HEK293 (cell line): ENCODE data around the gene AHCYL2.

Experiments used
- CTCF ChIA-PET: fragments of 350-600 bp; formaldehyde crosslinking; extraction: SDS; loops from one replicate; lab custom pipeline; 2021; ENCODE audit warnings: antibody characterized with exemption; lab: Yijun Ruan, JAX
- POLR2A ChIA-PET: fragments of 300-600 bp; formaldehyde crosslinking; extraction: SDS; loops from one replicate; lab custom pipeline; 2020; ENCODE audit warnings: antibody characterized with exemption, inconsistent platforms; lab: Yijun Ruan, JAX
- H3K27ac ChIP-seq: fragments of 200-500 bp; sonication (Bioruptor generic); 2 replicates; pipeline ENCODE4 v1.5.1; 2014; ENCODE audit warnings: low read depth, low read length, control low read depth, inconsistent platforms; ENCODE audit errors: extremely low read depth
- H3K36me3 ChIP-seq, 2 experiments: fragments of 200-500 bp in 1 of 2; sonication (Bioruptor generic) in 1 of 2; 1 replicate in 1 of 2; 2 replicates in 1 of 2; pipeline ENCODE4 v1.5.1; 2014 to 2017; ENCODE audit warnings: inconsistent platforms in 2 of 2, low read length in 2 of 2; ENCODE audit not compliant: control insufficient read depth in 2 of 2, insufficient read depth in 1 of 2
- H3K4me1 ChIP-seq: fragments of 200-500 bp; sonication (Bioruptor generic); 2 replicates; pipeline ENCODE4 v1.5.1; 2014; ENCODE audit warnings: mild to moderate bottlenecking, low read length, inconsistent platforms; ENCODE audit not compliant: control insufficient read depth, insufficient read depth
- H3K4me3 ChIP-seq: 2 replicates; pipeline ENCODE4 v1.5.1; 2011; ENCODE audit warnings: low read depth, mild to moderate bottlenecking, control low read depth, low read length, moderate library complexity
- H3K9me3 ChIP-seq: fragments of 200-500 bp; sonication (Bioruptor generic); 2 replicates; pipeline ENCODE4 v1.5.1; 2014; ENCODE audit warnings: low read depth, low read length, inconsistent platforms; ENCODE audit not compliant: control insufficient read depth, insufficient read depth
- BCL11B ChIP-seq: fragments of 450-650 bp; formaldehyde crosslinking; IDR thresholded peaks from 2 replicates; pipeline ENCODE4 v1.5.1; 2016; ENCODE audit warnings: low read depth, missing biosample characterization, missing genetic modification characterization
- HOXD13 ChIP-seq: sonication (generic); formaldehyde crosslinking; IDR thresholded peaks from 2 replicates; pipeline ENCODE4 v1.8.0; 2022; ENCODE audit warnings: missing genetic modification reagents, borderline replicate concordance
- KLF9 ChIP-seq: fragments of 450-650 bp; formaldehyde crosslinking; IDR thresholded peaks from 2 replicates; pipeline ENCODE4 v1.5.1; 2016; ENCODE audit warnings: missing biosample characterization, missing genetic modification characterization, low read depth
- SP2 ChIP-seq: fragments of 450-650 bp; formaldehyde crosslinking; IDR thresholded peaks from 2 replicates; pipeline ENCODE4 v1.5.1; 2016; ENCODE audit warnings: missing biosample characterization, missing genetic modification characterization
- TRIM28 ChIP-seq: IDR thresholded peaks from 2 replicates; pipeline ENCODE4 v1.6.1; 2011; ENCODE audit warnings: low read length, control low read depth, borderline replicate concordance
- YY2 ChIP-seq: fragments of 450-650 bp; formaldehyde crosslinking; IDR thresholded peaks from 2 replicates; pipeline ENCODE4 v1.5.1; 2016; ENCODE audit warnings: missing biosample characterization, missing genetic modification characterization
- ZBTB11 ChIP-seq: fragments of 450-650 bp; formaldehyde crosslinking; conservative IDR thresholded peaks from 2 replicates; pipeline ENCODE4 v1.5.1; 2016; ENCODE audit warnings: low read depth, missing biosample characterization, missing genetic modification characterization
- ZBTB17 ChIP-seq: fragments of 450-650 bp; formaldehyde crosslinking; IDR thresholded peaks from 2 replicates; pipeline ENCODE4 v1.5.1; 2016; ENCODE audit warnings: missing biosample characterization, missing genetic modification characterization
- ZBTB20 ChIP-seq: fragments of 450-650 bp; formaldehyde crosslinking; IDR thresholded peaks from 2 replicates; pipeline ENCODE4 v1.5.1; 2016; ENCODE audit warnings: missing biosample characterization, missing genetic modification characterization
- ZEB2 ChIP-seq: fragments of 450-650 bp; formaldehyde crosslinking; IDR thresholded peaks from 2 replicates; pipeline ENCODE4 v1.5.1; 2016; ENCODE audit warnings: missing biosample characterization, missing genetic modification characterization
- ZFHX2 ChIP-seq: fragments of 450-650 bp; formaldehyde crosslinking; conservative IDR thresholded peaks from 2 replicates; pipeline ENCODE4 v1.5.1; 2016; ENCODE audit warnings: missing biosample characterization, missing genetic modification characterization
- ZNF157 ChIP-seq: fragments of 450-650 bp; formaldehyde crosslinking; IDR thresholded peaks from 2 replicates; pipeline ENCODE4 v1.5.1; 2016; ENCODE audit warnings: missing biosample characterization, missing genetic modification characterization
- ZNF24 ChIP-seq: fragments of 450-650 bp; formaldehyde crosslinking; IDR thresholded peaks from 2 replicates; pipeline ENCODE4 v1.5.1; 2016; ENCODE audit warnings: missing biosample characterization, missing genetic modification characterization
- ZNF274 ChIP-seq, 2 experiments: fragments of 200-500 bp in 1 of 2; fragments of 450-650 bp in 1 of 2; sonication (Bioruptor generic) in 1 of 2; formaldehyde crosslinking in 1 of 2; IDR thresholded peaks; 2 replicates each; pipeline versions ENCODE4 v1.5.1 to v1.6.1; 2014 to 2016; ENCODE audit warnings: borderline replicate concordance in 1 of 2, inconsistent platforms in 1 of 2, low read length in 1 of 2, missing biosample characterization in 1 of 2, missing genetic modification characterization in 1 of 2
- ZNF302 ChIP-seq: fragments of 450-650 bp; formaldehyde crosslinking; IDR thresholded peaks from 2 replicates; pipeline ENCODE4 v1.5.1; 2016; ENCODE audit warnings: missing biosample characterization, missing genetic modification characterization, low read depth
- ZNF335 ChIP-seq: fragments of 450-650 bp; formaldehyde crosslinking; conservative IDR thresholded peaks from 2 replicates; pipeline ENCODE4 v1.5.1; 2016; ENCODE audit warnings: missing biosample characterization, missing genetic modification characterization
- ZNF366 ChIP-seq: fragments of 450-650 bp; formaldehyde crosslinking; conservative IDR thresholded peaks from 2 replicates; pipeline ENCODE4 v1.5.1; 2016; ENCODE audit warnings: missing biosample characterization, missing genetic modification characterization
- ZNF544 ChIP-seq: fragments of 450-650 bp; formaldehyde crosslinking; IDR thresholded peaks from 2 replicates; pipeline ENCODE4 v1.5.0; 2017; ENCODE audit warnings: missing biosample characterization, missing genetic modification characterization
- ZNF596 ChIP-seq: fragments of 450-650 bp; IDR thresholded peaks from 2 replicates; pipeline ENCODE4 v1.5.0; 2018; ENCODE audit warnings: missing biosample characterization, mild to moderate bottlenecking, missing genetic modification characterization, moderate library complexity
- ZNF600 ChIP-seq: fragments of 450-650 bp; formaldehyde crosslinking; IDR thresholded peaks from 2 replicates; pipeline ENCODE4 v1.5.1; 2016; ENCODE audit warnings: missing biosample characterization, missing genetic modification characterization
- ZNF76 ChIP-seq: fragments of 450-650 bp; formaldehyde crosslinking; IDR thresholded peaks from 2 replicates; pipeline ENCODE4; 2016; ENCODE audit warnings: low read depth, missing biosample characterization, missing genetic modification characterization, borderline replicate concordance
- ZNF843 ChIP-seq: fragments of 450-650 bp; formaldehyde crosslinking; IDR thresholded peaks from 2 replicates; pipeline ENCODE4 v1.5.1; 2016; ENCODE audit warnings: missing biosample characterization, missing genetic modification characterization
- TF ChIP-seq, protein P1 (sequence below): fragments of 450-650 bp; formaldehyde crosslinking; IDR thresholded peaks from 2 replicates; pipeline ENCODE4 v1.5.1; 2017; ENCODE audit warnings: missing biosample characterization, mild to moderate bottlenecking, missing genetic modification characterization, moderate library complexity
- TF ChIP-seq, protein P2 (sequence below): fragments of 450-650 bp; formaldehyde crosslinking; IDR thresholded peaks from 2 replicates; pipeline ENCODE4 v1.5.1; 2016; ENCODE audit warnings: missing biosample characterization, missing genetic modification characterization

The AHCYL2 gene

GRCh38 chr7:129188892-129189660, 35.8 kb upstream of the AHCYL2 start (continued):
- TF ChIP-seq ZNF274 (IDR thresholded peaks at IDR 0.05; ENCODE audit: low read length) (no peak), ZNF274 (tag by site-specific recombination; IDR thresholded peaks at IDR 0.05; ENCODE audit: borderline replicate concordance) (no peak), ZNF544 (tag by site-specific recombination) (no peak), ZNF596 (tag by site-specific recombination) (no peak), ZEB2 (tag by site-specific recombination) (0 out of 2 replicates have a peak, but pooled peaks have one; percentile 43), ZNF335 (tag by site-specific recombination) (peak; percentile 89), HOXD13 (CRISPR knock-in tag) (no peak), YY2 (tag by site-specific recombination) (peak; percentile 66), TRIM28 (no peak), KLF9 (0 out of 2 replicates have a peak, but pooled peaks have one; percentile 16), SP2 (tag by site-specific recombination) (peak; percentile 50)
- TF ChIP-seq, protein P1, sequence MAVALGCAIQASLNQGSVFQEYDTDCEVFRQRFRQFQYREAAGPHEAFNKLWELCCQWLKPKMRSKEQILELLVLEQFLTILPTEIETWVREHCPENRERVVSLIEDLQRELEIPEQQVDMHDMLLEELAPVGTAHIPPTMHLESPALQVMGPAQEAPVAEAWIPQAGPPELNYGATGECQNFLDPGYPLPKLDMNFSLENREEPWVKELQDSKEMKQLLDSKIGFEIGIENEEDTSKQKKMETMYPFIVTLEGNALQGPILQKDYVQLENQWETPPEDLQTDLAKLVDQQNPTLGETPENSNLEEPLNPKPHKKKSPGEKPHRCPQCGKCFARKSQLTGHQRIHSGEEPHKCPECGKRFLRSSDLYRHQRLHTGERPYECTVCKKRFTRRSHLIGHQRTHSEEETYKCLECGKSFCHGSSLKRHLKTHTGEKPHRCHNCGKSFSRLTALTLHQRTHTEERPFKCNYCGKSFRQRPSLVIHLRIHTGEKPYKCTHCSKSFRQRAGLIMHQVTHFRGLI (tag by site-specific recombination) = peak; percentile 76; the same call in 1 of the 2 replicates
- TF ChIP-seq, protein P2, sequence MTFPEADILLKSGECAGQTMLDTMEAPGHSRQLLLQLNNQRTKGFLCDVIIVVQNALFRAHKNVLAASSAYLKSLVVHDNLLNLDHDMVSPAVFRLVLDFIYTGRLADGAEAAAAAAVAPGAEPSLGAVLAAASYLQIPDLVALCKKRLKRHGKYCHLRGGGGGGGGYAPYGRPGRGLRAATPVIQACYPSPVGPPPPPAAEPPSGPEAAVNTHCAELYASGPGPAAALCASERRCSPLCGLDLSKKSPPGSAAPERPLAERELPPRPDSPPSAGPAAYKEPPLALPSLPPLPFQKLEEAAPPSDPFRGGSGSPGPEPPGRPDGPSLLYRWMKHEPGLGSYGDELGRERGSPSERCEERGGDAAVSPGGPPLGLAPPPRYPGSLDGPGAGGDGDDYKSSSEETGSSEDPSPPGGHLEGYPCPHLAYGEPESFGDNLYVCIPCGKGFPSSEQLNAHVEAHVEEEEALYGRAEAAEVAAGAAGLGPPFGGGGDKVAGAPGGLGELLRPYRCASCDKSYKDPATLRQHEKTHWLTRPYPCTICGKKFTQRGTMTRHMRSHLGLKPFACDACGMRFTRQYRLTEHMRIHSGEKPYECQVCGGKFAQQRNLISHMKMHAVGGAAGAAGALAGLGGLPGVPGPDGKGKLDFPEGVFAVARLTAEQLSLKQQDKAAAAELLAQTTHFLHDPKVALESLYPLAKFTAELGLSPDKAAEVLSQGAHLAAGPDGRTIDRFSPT (tag by site-specific recombination) = peak; percentile 25; the same call in 1 of the 2 replicates

DNA sequence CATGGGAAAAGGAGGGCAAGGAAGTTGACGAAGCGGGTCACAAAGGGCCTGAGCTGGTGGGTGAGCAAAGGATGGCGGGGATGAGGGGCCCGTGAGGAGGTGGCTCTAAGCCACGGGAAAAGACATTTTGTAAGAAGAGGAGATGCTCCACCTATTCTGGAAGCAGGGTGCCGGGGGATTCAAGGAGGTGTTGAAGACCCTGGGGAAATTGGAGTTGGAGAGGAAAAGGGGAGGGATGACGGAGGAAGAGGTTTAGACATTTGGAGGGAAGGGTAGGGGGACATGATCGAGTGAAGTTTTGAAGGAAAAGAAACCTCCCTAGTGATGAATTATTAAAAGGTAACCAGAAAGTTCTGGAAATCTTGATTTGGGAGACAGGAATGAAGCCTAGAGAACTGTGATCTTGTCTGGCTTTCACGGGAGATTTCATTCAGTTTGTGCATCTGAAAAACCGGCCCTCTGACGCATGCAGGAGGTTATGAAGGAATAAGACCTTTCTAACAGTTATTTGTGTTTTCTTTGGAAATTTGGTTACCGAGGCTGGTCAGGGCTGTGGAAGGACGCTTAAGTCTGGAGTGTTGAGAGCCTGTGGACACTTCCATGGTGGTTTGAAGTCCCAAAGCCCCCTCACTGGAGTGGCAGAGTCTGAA, 35.0 kb upstream of the AHCYL2 start:
- CTCF ChIA-PET = interaction anchor here (0.6 to 1.6 kb wide), 2 partner anchors 26 to 186 kb away, joined by 3 to 7 read pairs; no protein-coding TSS in a partner anchor
- Histone ChIP-seq H3K36me3 (peaks cover 4 to 20% of the 10 kb centered on the region in 2 experiments; a peak in 2 of 3 replicates), H3K4me3 (peak overlapping the region; percentile 87), H3K4me1 (no peaks in the 10 kb centered on the region; the same call in 1 of the 2 replicates), H3K9me3 (no peaks in the 10 kb centered on the region), H3K27ac (peak overlapping the region; percentile 85; the same call in 1 of the 2 replicates)
- POLR2A ChIA-PET = interaction anchor here (0.5 kb wide), 1 partner anchor 378 kb away, joined by 5 read pairs; no protein-coding TSS in a partner anchor
- 0 out of 2 replicates have a peak, but pooled peaks have one; percentile 41 for TF ChIP-seq ZNF600 (tag by site-specific recombination)
- 0 out of 2 replicates have a peak, but pooled peaks have one; percentile 5 for TF ChIP-seq ZNF76 (tag by site-specific recombination)
- 0 out of 2 replicates have a peak, but pooled peaks have one; percentile 17 for TF ChIP-seq ZBTB11
- TF ChIP-seq, protein P2 (tag by site-specific recombination) = peak; percentile 4; the same call in 1 of the 2 replicates
- TF ChIP-seq ZNF843 (tag by site-specific recombination) = no peak
- peak; percentile 91; the same call in 1 of the 2 replicates for TF ChIP-seq ZBTB20
- peak; percentile 43; the same call in 1 of the 2 replicates for TF ChIP-seq ZBTB17
- TF ChIP-seq ZEB2 (tag by site-specific recombination) = peak; percentile 13; the same call in 1 of the 2 replicates
- TF ChIP-seq ZNF366 (tag by site-specific recombination) = peak; percentile 75
- TF ChIP-seq ZNF157 (tag by site-specific recombination) = no peak
- TF ChIP-seq ZFHX2 = 0 out of 2 replicates have a peak, but pooled peaks have one; percentile 3
- TF ChIP-seq ZNF302 (tag by site-specific recombination) = no peak
- TF ChIP-seq ZNF24 (tag by site-specific recombination) = 0 out of 2 replicates have a peak, but pooled peaks have one; percentile 10
- TF ChIP-seq BCL11B (tag by site-specific recombination) = no peak
- TF ChIP-seq ZNF335 (tag by site-specific recombination) = peak; percentile 71
